GM23338 (cell line): ENCODE measurements around the gene GATAD2A. TPM values are rescaled to one million over a fixed set of nuclear protein-coding genes. Genes with fewer than 3 reads are reported as not detected.

Source experiments
- ATAC-seq: fragments of 200-7000 bp; cut with Tn5 transposase; 3 replicates; pipeline ENCODE4 v1.9.1; 2020
- DNase-seq: peaks from one replicate; pipeline ENCODE4 v3.0.0-alpha.2; 2015; ENCODE audit warnings: low spot score
- H2AFZ ChIP-seq: fragments of 200-600 bp; sonication (generic); 2 replicates; pipeline ENCODE4 v1.8.0; 2016; ENCODE audit warnings: antibody characterized with exemption, mild to moderate bottlenecking, moderate library complexity
- H3F3A ChIP-seq: fragments of 200-600 bp; sonication (generic); replicated peaks from 2 replicates; pipeline ENCODE4 v1.8.0; 2017; ENCODE audit warnings: antibody characterized with exemption, mixed run types, low read depth
- H3K27ac ChIP-seq: fragments of 200-600 bp; sonication (generic); 2 replicates; pipeline ENCODE4 v1.6.1; 2016; ENCODE audit warnings: low read depth
- H3K27me3 ChIP-seq: fragments of 200-600 bp; sonication (generic); 2 replicates; pipeline ENCODE4 v1.8.0; 2016; ENCODE audit warnings: mild to moderate bottlenecking, mixed run types, moderate library complexity; ENCODE audit not compliant: insufficient read depth
- H3K36me3 ChIP-seq: fragments of 200-600 bp; sonication (generic); 2 replicates; pipeline ENCODE4 v1.8.0; 2016; ENCODE audit warnings: mild to moderate bottlenecking; ENCODE audit not compliant: insufficient read depth
- H3K4me1 ChIP-seq: fragments of 200-600 bp; sonication (generic); 2 replicates; pipeline ENCODE4 v1.8.0; 2016; ENCODE audit warnings: mild to moderate bottlenecking, moderate library complexity; ENCODE audit not compliant: insufficient read depth
- H3K4me2 ChIP-seq: fragments of 200-600 bp; sonication (generic); 2 replicates; pipeline ENCODE4 v1.7.1; 2017; ENCODE audit warnings: mixed run types
- H3K4me3 ChIP-seq: fragments of 200-600 bp; sonication (generic); 2 replicates; pipeline ENCODE4 v1.6.1; 2016; ENCODE audit warnings: mixed run types
- H3K79me2 ChIP-seq: fragments of 200-600 bp; sonication (generic); replicated peaks from 2 replicates; pipeline ENCODE4 v1.8.0; 2017; ENCODE audit warnings: mild to moderate bottlenecking; ENCODE audit not compliant: insufficient read depth
- H3K9me2 ChIP-seq: fragments of 200-600 bp; sonication (generic); 2 replicates; pipeline ENCODE4 v1.8.0; 2017; ENCODE audit not compliant: insufficient read depth
- H4K20me1 ChIP-seq: fragments of 200-600 bp; sonication (generic); replicated peaks from 2 replicates; pipeline ENCODE4 v1.8.0; 2017; ENCODE audit warnings: mild to moderate bottlenecking; ENCODE audit not compliant: insufficient read depth
- H3K27ac Mint-ChIP-seq: 2 replicates; pipeline ENCODE4 v1.8.0; 2020; ENCODE audit warnings: inconsistent platforms, mild to moderate bottlenecking, moderate library complexity, mixed read lengths
- H3K27me3 Mint-ChIP-seq: 3 replicates; pipeline ENCODE4 v1.8.0; 2022; ENCODE audit warnings: low read depth, mild to moderate bottlenecking, moderate library complexity, mixed read lengths, inconsistent platforms; ENCODE audit not compliant: insufficient read depth, poor library complexity
- H3K36me3 Mint-ChIP-seq: 3 replicates; pipeline ENCODE4 v1.8.0; 2021; ENCODE audit warnings: low read depth, mild to moderate bottlenecking, inconsistent platforms, moderate library complexity, mixed read lengths
- H3K4me1 Mint-ChIP-seq: 3 replicates; pipeline ENCODE4 v1.8.0; 2020; ENCODE audit warnings: mild to moderate bottlenecking, inconsistent platforms, mixed read lengths
- H3K4me3 Mint-ChIP-seq: 3 replicates; pipeline ENCODE4 v1.8.0; 2021; ENCODE audit warnings: moderate library complexity, mild to moderate bottlenecking, inconsistent platforms, mixed read lengths
- H3K9me3 Mint-ChIP-seq: 3 replicates; pipeline ENCODE4 v1.8.0; 2020; ENCODE audit warnings: moderate library complexity, mild to moderate bottlenecking, inconsistent platforms, mixed read lengths
- CREB1 ChIP-seq: fragments of 250-450 bp; sonication (Bioruptor Pico); IDR thresholded peaks from 2 replicates; pipeline ENCODE4 v1.5.0; 2020; ENCODE audit warnings: low read depth, mild to moderate bottlenecking, moderate library complexity
- EZH2 ChIP-seq: fragments of 200-600 bp; sonication (generic); IDR thresholded peaks from one replicate; pipeline ENCODE4 v1.8.0; 2017; ENCODE audit warnings: antibody characterized with exemption, mild to moderate bottlenecking, low read depth; ENCODE audit not compliant: unreplicated experiment
- EZH2phosphoT487 ChIP-seq: fragments of 200-600 bp; sonication (generic); IDR thresholded peaks from one replicate; pipeline ENCODE4 v1.8.1; 2018; ENCODE audit warnings: antibody characterized with exemption; ENCODE audit not compliant: unreplicated experiment
- JUNB ChIP-seq: IDR thresholded peaks from one replicate; pipeline ENCODE4 v1.6.1; 2016; ENCODE audit warnings: antibody characterized with exemption; ENCODE audit not compliant: unreplicated experiment
- NANOG ChIP-seq: IDR thresholded peaks from 2 replicates; pipeline ENCODE4 v1.6.1; 2016; ENCODE audit warnings: antibody characterized with exemption, borderline replicate concordance
- POLR2AphosphoS5 ChIP-seq: IDR thresholded peaks from 2 replicates; pipeline ENCODE4 v1.6.1; 2016; ENCODE audit warnings: antibody characterized with exemption, low read depth
- STAT1 ChIP-seq: IDR thresholded peaks from one replicate; pipeline ENCODE4 v1.6.1; 2016; ENCODE audit warnings: antibody characterized with exemption; ENCODE audit not compliant: unreplicated experiment
- ZNF331 ChIP-seq: fragments of 250-450 bp; sonication (Bioruptor Pico); IDR thresholded peaks from 2 replicates; pipeline ENCODE4 v1.5.0; 2020; ENCODE audit warnings: low read depth, mild to moderate bottlenecking, moderate library complexity
- polyA plus RNA-seq: library from polyadenylated mRNA; unstranded; fragments of >200 nt; fragmentation: Nextera tagmentation; extraction: Ambion mirVana; gene quantifications from 2 replicates; pipeline ENCODE4 v1.2.1, GENCODE V29; 2016
- total RNA-seq: library from RNA; depleted of rRNA; stranded (reverse); fragments of >200 nt; shearing (Covaris generic); gene quantifications from 2 replicates; pipeline ENCODE4 v1.2.3, GENCODE V29; 2014
- TF ChIP-seq, protein P1 (sequence below), 2 experiments: fragments of 200-600 bp in 1 of 2; sonication (generic) in 1 of 2; conservative IDR thresholded peaks; 2 replicates each; pipeline versions ENCODE4 v1.5.1 to v1.6.1; 2016 to 2017; ENCODE audit warnings: antibody characterized with exemption in 2 of 2, low read depth in 2 of 2, mild to moderate bottlenecking in 2 of 2, moderate library complexity in 1 of 2
- TF ChIP-seq, protein P2 (sequence below): fragments of 250-450 bp; sonication (Bioruptor Pico); IDR thresholded peaks from 2 replicates; pipeline ENCODE4 v1.5.0; 2020; ENCODE audit warnings: mild to moderate bottlenecking, moderate library complexity

GATAD2A gene
- total and polyA plus RNA-seq, 2 experiments from 2014 or later, result 40.0 to 151 TPM

DNA sequence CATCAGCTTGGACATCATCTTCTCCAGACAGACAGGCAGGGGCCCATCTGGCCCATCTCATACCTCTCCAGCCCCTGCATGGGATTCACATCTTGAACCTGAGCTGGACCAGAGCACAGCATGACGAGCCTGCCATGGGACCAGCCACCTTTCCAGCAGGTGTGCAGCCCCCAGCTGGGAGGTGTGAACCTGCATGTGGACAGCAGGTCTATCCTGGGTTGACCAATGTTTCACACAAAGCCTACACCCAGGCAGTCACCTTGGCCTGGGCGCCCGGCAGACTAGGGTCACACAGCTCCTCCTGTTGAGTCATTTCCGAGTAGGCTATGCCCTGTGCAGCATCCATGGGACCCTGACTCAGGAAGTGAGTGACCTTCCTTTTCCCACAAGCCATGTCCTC, 43.4 kb upstream of the GATAD2A start:
- Mint-ChIP-seq H3K4me1 (peaks cover 16% of the 10 kb centered on the region), H3K9me3 (no peaks in the 10 kb centered on the region), H3K4me3 (no peak overlapping the region; the same call in 2 of the 3 replicates), H3K27me3 (peaks cover 11% of the 10 kb centered on the region), H3K36me3 (peaks cover 4% of the 10 kb centered on the region; the same call in 2 of the 3 replicates), H3K27ac (peak overlapping the region; percentile 66; the same call in 1 of the 2 replicates)
- peaks cover 3% of the 10 kb centered on the region; the same call in 1 of the 2 replicates for H3K4me1 ChIP-seq
- DNase-seq (no peak), ATAC-seq (no peak)
- H3K4me2 ChIP-seq, result no peak overlapping the region
- H3K27me3 ChIP-seq, result no peaks in the 10 kb centered on the region
- no peaks in the 10 kb centered on the region for H4K20me1 ChIP-seq
- no peaks in the 10 kb centered on the region for H3K79me2 ChIP-seq
- no peak overlapping the region for H2AFZ ChIP-seq
- no peak overlapping the region for H3K27ac ChIP-seq
- H3K4me3 ChIP-seq, result no peak overlapping the region
- TF ChIP-seq STAT1 (no peak), EZH2phosphoT487 (no peak), NANOG (no peak), POLR2AphosphoS5 (no peak), CREB1 (CRISPR knock-in tag) (no peak), EZH2 (no peak), JUNB (no peak), ZNF331 (CRISPR knock-in tag) (no peak)
- TF ChIP-seq, protein P1, sequence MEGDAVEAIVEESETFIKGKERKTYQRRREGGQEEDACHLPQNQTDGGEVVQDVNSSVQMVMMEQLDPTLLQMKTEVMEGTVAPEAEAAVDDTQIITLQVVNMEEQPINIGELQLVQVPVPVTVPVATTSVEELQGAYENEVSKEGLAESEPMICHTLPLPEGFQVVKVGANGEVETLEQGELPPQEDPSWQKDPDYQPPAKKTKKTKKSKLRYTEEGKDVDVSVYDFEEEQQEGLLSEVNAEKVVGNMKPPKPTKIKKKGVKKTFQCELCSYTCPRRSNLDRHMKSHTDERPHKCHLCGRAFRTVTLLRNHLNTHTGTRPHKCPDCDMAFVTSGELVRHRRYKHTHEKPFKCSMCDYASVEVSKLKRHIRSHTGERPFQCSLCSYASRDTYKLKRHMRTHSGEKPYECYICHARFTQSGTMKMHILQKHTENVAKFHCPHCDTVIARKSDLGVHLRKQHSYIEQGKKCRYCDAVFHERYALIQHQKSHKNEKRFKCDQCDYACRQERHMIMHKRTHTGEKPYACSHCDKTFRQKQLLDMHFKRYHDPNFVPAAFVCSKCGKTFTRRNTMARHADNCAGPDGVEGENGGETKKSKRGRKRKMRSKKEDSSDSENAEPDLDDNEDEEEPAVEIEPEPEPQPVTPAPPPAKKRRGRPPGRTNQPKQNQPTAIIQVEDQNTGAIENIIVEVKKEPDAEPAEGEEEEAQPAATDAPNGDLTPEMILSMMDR (conservative IDR thresholded peaks at IDR 0.05; ENCODE audit: low read depth in 2 of 2), result no peak
- TF ChIP-seq, protein P2, sequence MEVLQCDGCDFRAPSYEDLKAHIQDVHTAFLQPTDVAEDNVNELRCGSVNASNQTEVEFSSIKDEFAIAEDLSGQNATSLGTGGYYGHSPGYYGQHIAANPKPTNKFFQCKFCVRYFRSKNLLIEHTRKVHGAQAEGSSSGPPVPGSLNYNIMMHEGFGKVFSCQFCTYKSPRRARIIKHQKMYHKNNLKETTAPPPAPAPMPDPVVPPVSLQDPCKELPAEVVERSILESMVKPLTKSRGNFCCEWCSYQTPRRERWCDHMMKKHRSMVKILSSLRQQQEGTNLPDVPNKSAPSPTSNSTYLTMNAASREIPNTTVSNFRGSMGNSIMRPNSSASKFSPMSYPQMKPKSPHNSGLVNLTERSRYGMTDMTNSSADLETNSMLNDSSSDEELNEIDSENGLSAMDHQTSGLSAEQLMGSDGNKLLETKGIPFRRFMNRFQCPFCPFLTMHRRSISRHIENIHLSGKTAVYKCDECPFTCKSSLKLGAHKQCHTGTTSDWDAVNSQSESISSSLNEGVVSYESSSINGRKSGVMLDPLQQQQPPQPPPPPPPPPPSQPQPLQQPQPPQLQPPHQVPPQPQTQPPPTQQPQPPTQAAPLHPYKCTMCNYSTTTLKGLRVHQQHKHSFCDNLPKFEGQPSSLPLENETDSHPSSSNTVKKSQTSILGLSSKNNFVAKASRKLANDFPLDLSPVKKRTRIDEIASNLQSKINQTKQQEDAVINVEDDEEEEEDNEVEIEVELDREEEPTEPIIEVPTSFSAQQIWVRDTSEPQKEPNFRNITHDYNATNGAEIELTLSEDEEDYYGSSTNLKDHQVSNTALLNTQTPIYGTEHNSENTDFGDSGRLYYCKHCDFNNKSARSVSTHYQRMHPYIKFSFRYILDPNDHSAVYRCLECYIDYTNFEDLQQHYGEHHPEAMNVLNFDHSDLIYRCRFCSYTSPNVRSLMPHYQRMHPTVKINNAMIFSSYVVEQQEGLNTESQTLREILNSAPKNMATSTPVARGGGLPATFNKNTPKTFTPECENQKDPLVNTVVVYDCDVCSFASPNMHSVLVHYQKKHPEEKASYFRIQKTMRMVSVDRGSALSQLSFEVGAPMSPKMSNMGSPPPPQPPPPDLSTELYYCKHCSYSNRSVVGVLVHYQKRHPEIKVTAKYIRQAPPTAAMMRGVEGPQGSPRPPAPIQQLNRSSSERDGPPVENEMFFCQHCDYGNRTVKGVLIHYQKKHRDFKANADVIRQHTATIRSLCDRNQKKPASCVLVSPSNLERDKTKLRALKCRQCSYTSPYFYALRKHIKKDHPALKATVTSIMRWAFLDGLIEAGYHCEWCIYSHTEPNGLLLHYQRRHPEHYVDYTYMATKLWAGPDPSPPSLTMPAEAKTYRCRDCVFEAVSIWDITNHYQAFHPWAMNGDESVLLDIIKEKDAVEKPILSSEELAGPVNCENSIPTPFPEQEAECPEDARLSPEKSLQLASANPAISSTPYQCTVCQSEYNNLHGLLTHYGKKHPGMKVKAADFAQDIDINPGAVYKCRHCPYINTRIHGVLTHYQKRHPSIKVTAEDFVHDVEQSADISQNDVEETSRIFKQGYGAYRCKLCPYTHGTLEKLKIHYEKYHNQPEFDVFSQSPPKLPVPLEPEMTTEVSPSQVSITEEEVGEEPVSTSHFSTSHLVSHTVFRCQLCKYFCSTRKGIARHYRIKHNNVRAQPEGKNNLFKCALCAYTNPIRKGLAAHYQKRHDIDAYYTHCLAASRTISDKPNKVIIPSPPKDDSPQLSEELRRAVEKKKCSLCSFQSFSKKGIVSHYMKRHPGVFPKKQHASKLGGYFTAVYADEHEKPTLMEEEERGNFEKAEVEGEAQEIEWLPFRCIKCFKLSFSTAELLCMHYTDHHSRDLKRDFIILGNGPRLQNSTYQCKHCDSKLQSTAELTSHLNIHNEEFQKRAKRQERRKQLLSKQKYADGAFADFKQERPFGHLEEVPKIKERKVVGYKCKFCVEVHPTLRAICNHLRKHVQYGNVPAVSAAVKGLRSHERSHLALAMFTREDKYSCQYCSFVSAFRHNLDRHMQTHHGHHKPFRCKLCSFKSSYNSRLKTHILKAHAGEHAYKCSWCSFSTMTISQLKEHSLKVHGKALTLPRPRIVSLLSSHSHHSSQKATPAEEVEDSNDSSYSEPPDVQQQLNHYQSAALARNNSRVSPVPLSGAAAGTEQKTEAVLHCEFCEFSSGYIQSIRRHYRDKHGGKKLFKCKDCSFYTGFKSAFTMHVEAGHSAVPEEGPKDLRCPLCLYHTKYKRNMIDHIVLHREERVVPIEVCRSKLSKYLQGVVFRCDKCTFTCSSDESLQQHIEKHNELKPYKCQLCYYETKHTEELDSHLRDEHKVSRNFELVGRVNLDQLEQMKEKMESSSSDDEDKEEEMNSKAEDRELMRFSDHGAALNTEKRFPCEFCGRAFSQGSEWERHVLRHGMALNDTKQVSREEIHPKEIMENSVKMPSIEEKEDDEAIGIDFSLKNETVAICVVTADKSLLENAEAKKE (CRISPR knock-in tag), result no peak
- H3K36me3 ChIP-seq, result no peaks in the 10 kb centered on the region
- no peaks in the 10 kb centered on the region for H3K9me2 ChIP-seq
- H3F3A ChIP-seq, result peaks cover 5% of the 10 kb centered on the region; the same call in 1 of the 2 replicates
